Embryonic facial prominence (tissue), 1 donor: ENCODE results near the gene SPNS1.

Experiments used
- DNase-seq: peaks from one replicate; pipeline ENCODE4 v3.0.0-alpha.2; 2016; ENCODE audit errors: extremely low spot score

Gene SPNS1

DNA sequence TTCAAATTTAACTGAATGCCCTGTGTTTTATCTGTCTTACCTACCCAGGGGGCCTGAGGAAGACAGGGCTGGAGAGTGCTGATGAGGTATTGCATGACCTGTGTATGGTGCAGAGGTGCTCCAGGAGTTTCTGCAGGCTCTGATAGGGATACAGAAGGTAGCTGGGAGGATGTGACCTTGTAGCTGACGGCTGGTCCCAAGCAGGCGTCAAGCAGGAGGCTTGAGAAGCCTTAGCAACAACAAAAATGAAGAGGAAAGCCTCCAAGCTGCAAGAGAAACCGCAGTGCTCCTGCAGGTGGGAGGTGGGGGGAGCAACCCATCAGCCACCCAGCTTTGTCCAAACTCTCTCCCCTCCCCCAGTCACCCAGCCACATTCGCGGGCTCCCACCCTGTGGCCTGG lies 50.6 kb downstream of the SPNS1 start:
- DNase-seq, result no peak

- no peak for DNase-seq
These were observed 51.2 kb downstream of the SPNS1 start for GRCh38 chr16:29025735-29026134.

DNA sequence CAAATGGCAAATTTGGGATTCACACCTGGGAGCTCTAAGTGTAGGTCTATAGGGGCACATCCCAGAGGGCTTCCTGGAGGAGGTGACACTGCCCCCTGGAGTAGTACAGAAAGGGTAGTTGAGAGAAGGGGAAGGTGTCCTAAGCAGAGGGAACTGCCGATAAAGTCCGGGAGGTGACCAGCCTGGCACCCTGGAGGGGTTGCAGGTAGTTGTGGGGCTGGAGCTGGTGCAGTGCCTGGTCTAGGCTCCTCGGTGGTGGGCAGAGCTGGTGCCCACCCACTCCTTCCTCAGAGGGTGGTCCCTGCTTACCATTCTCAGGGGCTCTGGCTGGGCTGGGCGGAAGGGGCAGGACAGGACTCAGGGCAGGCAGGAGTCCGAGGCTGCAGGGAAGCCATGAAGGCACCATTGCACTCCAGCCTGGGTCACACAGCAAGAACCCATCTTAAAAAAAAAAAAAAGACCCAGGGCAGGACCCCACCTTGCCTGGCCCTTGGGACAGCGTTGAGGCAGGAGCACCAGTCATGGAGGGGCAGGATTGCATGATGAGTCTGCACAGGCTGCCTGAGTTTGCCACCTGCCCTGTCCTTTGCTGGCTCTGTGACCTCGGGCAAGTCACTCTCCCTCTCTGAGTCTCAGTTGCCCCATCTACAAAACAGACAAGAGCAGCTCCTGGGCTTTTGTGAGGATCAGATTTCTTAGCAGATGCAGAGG lies 54.0 kb downstream of the SPNS1 start:
- DNase-seq, result no peak

DNA sequence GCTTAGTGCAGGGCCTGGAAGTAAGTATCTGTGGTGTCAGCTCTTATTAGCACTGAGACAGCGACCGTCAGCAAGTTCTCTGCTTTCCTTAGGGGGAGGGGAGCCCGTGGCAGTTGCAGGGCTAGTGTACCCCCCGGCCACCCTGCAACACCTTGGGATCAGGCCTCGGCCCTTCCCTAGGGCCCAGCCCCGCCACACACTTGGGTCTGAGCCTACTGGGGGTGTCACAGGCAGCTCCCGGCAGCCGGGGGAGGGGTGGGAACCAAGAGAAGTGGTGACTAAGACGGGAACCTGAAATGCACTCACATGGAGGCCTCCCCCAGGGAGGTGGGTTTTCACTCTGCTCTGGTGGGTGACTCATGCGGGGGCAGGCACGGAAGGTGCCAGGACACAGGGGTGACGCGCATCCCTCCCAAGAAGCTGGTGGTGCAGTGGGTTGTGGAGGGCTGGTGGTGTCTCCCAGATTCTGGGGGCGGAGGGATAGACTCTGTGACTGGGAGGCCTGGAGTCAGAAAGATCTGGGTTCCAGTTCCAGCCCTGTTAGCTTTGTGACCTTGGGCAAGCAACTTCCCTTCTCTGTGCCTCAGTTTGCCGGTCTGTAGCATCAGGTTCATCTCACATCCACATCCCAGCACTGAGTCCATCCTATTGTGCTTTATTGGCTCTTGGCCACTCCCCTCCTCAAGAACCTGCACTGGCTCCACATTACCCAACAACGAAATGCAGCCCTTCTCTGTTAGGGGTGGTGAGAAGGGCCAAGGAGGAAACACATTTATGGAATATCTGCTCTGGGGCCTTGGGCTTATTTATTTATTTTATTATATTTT lies 54.8 kb downstream of the SPNS1 start:
- no peak for DNase-seq

DNA sequence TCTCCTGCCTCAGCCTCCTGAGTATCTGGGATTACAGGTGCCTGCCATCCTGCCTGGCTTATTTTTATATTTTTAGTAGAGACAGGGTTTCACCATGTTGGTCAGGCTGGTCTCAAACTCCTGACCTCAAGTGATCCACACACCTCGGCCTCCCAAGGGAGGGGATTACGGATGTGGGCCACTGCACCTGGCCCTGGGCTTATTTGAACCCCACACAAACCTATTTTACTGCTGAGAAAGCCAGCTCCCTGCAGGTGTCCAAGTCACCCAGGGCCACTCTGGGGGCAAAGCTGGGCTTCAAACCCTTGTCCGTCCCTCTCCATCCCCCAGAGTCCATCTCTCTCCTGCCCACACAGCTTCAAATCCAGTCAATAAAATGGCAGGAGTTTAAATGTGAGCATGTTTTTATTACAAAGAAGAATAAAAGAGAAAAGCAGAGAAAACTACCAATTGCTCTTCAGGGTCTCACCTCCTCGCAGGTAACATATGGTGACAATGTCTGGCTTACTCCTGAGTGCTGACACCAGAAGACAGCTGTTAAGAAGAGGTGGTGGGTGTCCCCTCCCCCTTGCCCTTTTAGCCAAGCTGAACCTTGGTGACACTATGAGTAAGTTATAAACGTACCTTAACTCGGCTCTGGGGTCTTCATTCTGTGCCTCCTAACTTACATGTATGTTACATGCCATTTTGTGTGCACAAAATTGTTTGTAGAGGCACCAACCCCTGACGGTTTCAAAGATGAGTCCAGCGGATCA lies 55.7 kb downstream of the SPNS1 start:
- no peak for DNase-seq
